Neural cell (in vitro differentiated cells): ENCODE results near the gene NR5A2. TPM values are rescaled to one million over a fixed set of nuclear protein-coding genes. Genes with fewer than 3 reads are reported as not detected.

Source experiments
- H2AFZ ChIP-seq: fragments of 200-600, 300-800 bp; sonication (generic), shearing (Covaris generic); 2 replicates; pipeline ENCODE4 v1.6.0; 2014; ENCODE audit warnings: low read depth, mild to moderate bottlenecking, antibody characterized with exemption, low read length, moderate library complexity
- H3F3A ChIP-seq: fragments of 200-600 bp; shearing (Covaris generic); 2 replicates; pipeline ENCODE4 v1.6.1; 2016; ENCODE audit warnings: mild to moderate bottlenecking, moderate library complexity, mixed read lengths, antibody characterized with exemption, low read length; ENCODE audit not compliant: insufficient read depth, poor library complexity, severe bottlenecking
- H3K27ac ChIP-seq: fragments of 200-600, 300-800 bp; sonication (generic), shearing (Covaris generic); 2 replicates; pipeline ENCODE4 v1.5.1; 2014; ENCODE audit warnings: mild to moderate bottlenecking, low read length, moderate library complexity
- H3K27me3 ChIP-seq: fragments of 300-800, 200-600 bp; sonication (generic), shearing (Covaris generic); 2 replicates; pipeline ENCODE4 v1.6.0; 2014; ENCODE audit warnings: mild to moderate bottlenecking, low read depth, low read length, moderate library complexity; ENCODE audit not compliant: insufficient read depth
- H3K36me3 ChIP-seq: fragments of 300-800, 200-600 bp; sonication (generic), shearing (Covaris generic); 2 replicates; pipeline ENCODE4 v1.5.1; 2014; ENCODE audit warnings: mild to moderate bottlenecking, antibody characterized with exemption, low read length, moderate library complexity; ENCODE audit not compliant: insufficient read depth
- H3K4me2 ChIP-seq: fragments of 300-800, 200-600 bp; sonication (generic), shearing (Covaris generic); 2 replicates; pipeline ENCODE4 v1.6.0; 2014; ENCODE audit warnings: mild to moderate bottlenecking, low read length
- H3K4me3 ChIP-seq: fragments of 300-800, 200-600 bp; sonication (generic), shearing (Covaris generic); 2 replicates; pipeline ENCODE4 v1.5.1; 2014; ENCODE audit warnings: mild to moderate bottlenecking, low read length, moderate library complexity
- H3K79me2 ChIP-seq: fragments of 200-600 bp; shearing (Covaris generic); replicated peaks from 2 replicates; pipeline ENCODE4 v1.6.0; 2014; ENCODE audit warnings: mild to moderate bottlenecking, low read length, moderate library complexity; ENCODE audit not compliant: insufficient read depth
- H3K9ac ChIP-seq: fragments of 300-800, 200-600 bp; sonication (generic), shearing (Covaris generic); 2 replicates; pipeline ENCODE4 v1.6.1; 2016; ENCODE audit warnings: mild to moderate bottlenecking, low read length, mixed read lengths
- H3K9me2 ChIP-seq: fragments of 200-600 bp; shearing (Covaris generic); 2 replicates; pipeline ENCODE4 v1.6.1; 2016; ENCODE audit warnings: mild to moderate bottlenecking, low read length, mixed read lengths; ENCODE audit not compliant: insufficient read depth
- H3K9me3 ChIP-seq: fragments of 200-600, 300-800 bp; sonication (generic), shearing (Covaris generic); 2 replicates; pipeline ENCODE4 v1.6.1; 2016; ENCODE audit warnings: mild to moderate bottlenecking, mixed run types, low read length, moderate library complexity, mixed read lengths
- H4K20me1 ChIP-seq: fragments of 200-600 bp; shearing (Covaris generic); 2 replicates; pipeline ENCODE4 v1.6.1; 2016; ENCODE audit warnings: mild to moderate bottlenecking, mixed run types; ENCODE audit not compliant: insufficient read depth
- EP300 ChIP-seq: fragments of 450-650 bp; conservative IDR thresholded peaks from 2 replicates; pipeline ENCODE4 v1.6.1; 2014; ENCODE audit warnings: antibody characterized with exemption, mild to moderate bottlenecking, moderate library complexity; ENCODE audit not compliant: poor library complexity, severe bottlenecking
- EZH2 ChIP-seq: fragments of 200-600, 300-800 bp; shearing (Covaris generic), sonication (generic); IDR thresholded peaks from 2 replicates; pipeline ENCODE4 v1.6.1; 2014; ENCODE audit warnings: antibody characterized with exemption, low read length, borderline replicate concordance, mild to moderate bottlenecking; ENCODE audit not compliant: insufficient read depth, poor library complexity, severe bottlenecking
- MXI1 ChIP-seq: fragments of 450-650 bp; conservative IDR thresholded peaks from 2 replicates; pipeline ENCODE4 v1.6.1; 2014; ENCODE audit warnings: antibody characterized with exemption, mild to moderate bottlenecking; ENCODE audit not compliant: poor library complexity, severe bottlenecking
- POLR2AphosphoS5 ChIP-seq: IDR thresholded peaks from 2 replicates; pipeline ENCODE4 v1.6.1; 2012
- RAD21 ChIP-seq: fragments of 450-650 bp; conservative IDR thresholded peaks from 2 replicates; pipeline ENCODE4 v1.6.1; 2014; ENCODE audit warnings: antibody characterized with exemption, mild to moderate bottlenecking, moderate library complexity
- SMC3 ChIP-seq: fragments of 450-650 bp; conservative IDR thresholded peaks from 2 replicates; pipeline ENCODE4 v1.6.1; 2014; ENCODE audit warnings: antibody characterized with exemption, mild to moderate bottlenecking, moderate library complexity; ENCODE audit not compliant: poor library complexity
- TAF1 ChIP-seq: IDR thresholded peaks from 2 replicates; pipeline ENCODE4 v1.6.1; 2012; ENCODE audit warnings: low read depth
- polyA plus RNA-seq: library from polyadenylated mRNA; depleted of rRNA; stranded (reverse); fragments of >200 nt; gene quantifications from 2 replicates; pipeline ENCODE4 v1.2.3, GENCODE V29; 2014
- TF ChIP-seq, protein P1 (sequence below): IDR thresholded peaks from 2 replicates; pipeline ENCODE4 v1.6.1; 2012; ENCODE audit warnings: borderline replicate concordance
- TF ChIP-seq, protein P2 (sequence below): fragments of 450-650 bp; IDR thresholded peaks from 2 replicates; pipeline ENCODE4 v1.5.1; 2014; ENCODE audit warnings: antibody characterized with exemption, mild to moderate bottlenecking, moderate library complexity; ENCODE audit not compliant: poor library complexity, severe bottlenecking

NR5A2 gene
- polyA plus RNA-seq, 1 donor from 2014 or later = not detected

DNA sequence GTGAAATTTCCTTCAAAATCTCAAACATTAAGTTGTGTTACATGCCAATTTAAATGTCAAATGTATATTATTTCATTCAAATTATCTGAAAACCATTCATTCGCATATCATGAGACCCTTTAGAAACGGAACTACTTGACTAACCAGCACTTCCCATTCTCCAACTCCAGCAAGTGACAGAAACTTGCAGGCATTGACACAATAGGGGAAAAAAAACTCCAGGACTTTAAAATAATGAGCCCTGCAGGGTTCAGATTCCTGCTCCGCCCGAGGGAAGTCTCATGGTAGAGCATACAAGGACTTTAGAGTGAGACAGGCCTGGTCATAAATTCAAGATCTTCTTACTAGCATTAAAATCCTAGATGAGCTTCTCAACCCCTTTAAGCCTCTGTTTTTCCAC, 138.9 kb downstream of the NR5A2 start:
- Histone ChIP-seq H3K4me3 (no peak overlapping the region), H3K27ac (no peak overlapping the region), H4K20me1 (no peaks in the 10 kb centered on the region), H3K9me2 (no peaks in the 10 kb centered on the region), H3K9ac (no peak overlapping the region), H2AFZ (no peak overlapping the region), H3K4me2 (no peak overlapping the region), H3F3A (no peaks in the 10 kb centered on the region), H3K9me3 (no peaks in the 10 kb centered on the region), H3K79me2 (no peaks in the 10 kb centered on the region), H3K27me3 (no peaks in the 10 kb centered on the region), H3K36me3 (no peaks in the 10 kb centered on the region)
- TF ChIP-seq SMC3 (no peak), MXI1 (no peak), RAD21 (no peak), EZH2 (no peak), EP300 (no peak), TAF1 (no peak), POLR2AphosphoS5 (no peak)
- TF ChIP-seq, protein P1, sequence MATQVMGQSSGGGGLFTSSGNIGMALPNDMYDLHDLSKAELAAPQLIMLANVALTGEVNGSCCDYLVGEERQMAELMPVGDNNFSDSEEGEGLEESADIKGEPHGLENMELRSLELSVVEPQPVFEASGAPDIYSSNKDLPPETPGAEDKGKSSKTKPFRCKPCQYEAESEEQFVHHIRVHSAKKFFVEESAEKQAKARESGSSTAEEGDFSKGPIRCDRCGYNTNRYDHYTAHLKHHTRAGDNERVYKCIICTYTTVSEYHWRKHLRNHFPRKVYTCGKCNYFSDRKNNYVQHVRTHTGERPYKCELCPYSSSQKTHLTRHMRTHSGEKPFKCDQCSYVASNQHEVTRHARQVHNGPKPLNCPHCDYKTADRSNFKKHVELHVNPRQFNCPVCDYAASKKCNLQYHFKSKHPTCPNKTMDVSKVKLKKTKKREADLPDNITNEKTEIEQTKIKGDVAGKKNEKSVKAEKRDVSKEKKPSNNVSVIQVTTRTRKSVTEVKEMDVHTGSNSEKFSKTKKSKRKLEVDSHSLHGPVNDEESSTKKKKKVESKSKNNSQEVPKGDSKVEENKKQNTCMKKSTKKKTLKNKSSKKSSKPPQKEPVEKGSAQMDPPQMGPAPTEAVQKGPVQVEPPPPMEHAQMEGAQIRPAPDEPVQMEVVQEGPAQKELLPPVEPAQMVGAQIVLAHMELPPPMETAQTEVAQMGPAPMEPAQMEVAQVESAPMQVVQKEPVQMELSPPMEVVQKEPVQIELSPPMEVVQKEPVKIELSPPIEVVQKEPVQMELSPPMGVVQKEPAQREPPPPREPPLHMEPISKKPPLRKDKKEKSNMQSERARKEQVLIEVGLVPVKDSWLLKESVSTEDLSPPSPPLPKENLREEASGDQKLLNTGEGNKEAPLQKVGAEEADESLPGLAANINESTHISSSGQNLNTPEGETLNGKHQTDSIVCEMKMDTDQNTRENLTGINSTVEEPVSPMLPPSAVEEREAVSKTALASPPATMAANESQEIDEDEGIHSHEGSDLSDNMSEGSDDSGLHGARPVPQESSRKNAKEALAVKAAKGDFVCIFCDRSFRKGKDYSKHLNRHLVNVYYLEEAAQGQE = no peak
- TF ChIP-seq, protein P2, sequence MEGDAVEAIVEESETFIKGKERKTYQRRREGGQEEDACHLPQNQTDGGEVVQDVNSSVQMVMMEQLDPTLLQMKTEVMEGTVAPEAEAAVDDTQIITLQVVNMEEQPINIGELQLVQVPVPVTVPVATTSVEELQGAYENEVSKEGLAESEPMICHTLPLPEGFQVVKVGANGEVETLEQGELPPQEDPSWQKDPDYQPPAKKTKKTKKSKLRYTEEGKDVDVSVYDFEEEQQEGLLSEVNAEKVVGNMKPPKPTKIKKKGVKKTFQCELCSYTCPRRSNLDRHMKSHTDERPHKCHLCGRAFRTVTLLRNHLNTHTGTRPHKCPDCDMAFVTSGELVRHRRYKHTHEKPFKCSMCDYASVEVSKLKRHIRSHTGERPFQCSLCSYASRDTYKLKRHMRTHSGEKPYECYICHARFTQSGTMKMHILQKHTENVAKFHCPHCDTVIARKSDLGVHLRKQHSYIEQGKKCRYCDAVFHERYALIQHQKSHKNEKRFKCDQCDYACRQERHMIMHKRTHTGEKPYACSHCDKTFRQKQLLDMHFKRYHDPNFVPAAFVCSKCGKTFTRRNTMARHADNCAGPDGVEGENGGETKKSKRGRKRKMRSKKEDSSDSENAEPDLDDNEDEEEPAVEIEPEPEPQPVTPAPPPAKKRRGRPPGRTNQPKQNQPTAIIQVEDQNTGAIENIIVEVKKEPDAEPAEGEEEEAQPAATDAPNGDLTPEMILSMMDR = no peak

DNA sequence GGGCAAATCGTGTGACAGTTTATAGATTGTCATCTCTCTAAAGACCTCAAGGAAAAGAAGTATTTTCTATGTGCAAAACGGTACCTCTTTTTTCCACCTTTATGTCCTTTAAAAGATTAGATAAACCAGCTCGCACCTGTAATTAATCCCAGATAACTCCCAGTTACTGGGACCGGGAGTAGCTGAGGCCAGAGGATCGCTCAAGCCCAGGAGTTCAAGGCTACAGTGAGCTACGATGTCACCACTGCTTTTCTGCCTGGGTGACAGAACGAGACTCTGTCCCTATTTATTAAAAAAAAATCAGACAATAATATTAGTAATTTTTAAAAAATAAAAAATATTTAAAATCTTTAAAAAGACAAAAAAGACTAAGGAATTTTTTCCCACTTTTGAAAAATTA, 141.4 kb downstream of the NR5A2 start:
- Histone ChIP-seq H3K9me3 (no peaks in the 10 kb centered on the region), H3K4me2 (no peak overlapping the region), H2AFZ (no peak overlapping the region), H3K9me2 (no peaks in the 10 kb centered on the region), H3K9ac (no peak overlapping the region), H4K20me1 (no peaks in the 10 kb centered on the region), H3F3A (no peaks in the 10 kb centered on the region), H3K27ac (no peak overlapping the region), H3K27me3 (no peaks in the 10 kb centered on the region), H3K79me2 (no peaks in the 10 kb centered on the region), H3K36me3 (no peaks in the 10 kb centered on the region), H3K4me3 (no peak overlapping the region)
- TF ChIP-seq, protein P1 = no peak
- TF ChIP-seq EP300 (no peak), SMC3 (no peak), RAD21 (no peak), POLR2AphosphoS5 (no peak), EZH2 (no peak), TAF1 (no peak), MXI1 (no peak)
- TF ChIP-seq, protein P2 = no peak
